D721Med (cell line): Measurements from ENCODE around the gene NECAB2.

Experiments used
- DNase-seq: peaks from one replicate; pipeline ENCODE4 v3.0.0; 2011; ENCODE audit warnings: low spot score; ENCODE audit not compliant: insufficient read length
- FAIRE-seq: peaks from 2 replicates; lab custom pipeline; 2011; peaks lifted over from hg19 to GRCh38; lab: Jason Lieb, UNC
- CTCF ChIP-seq: IDR thresholded peaks from 2 replicates; pipeline ENCODE4 v1.5.1; 2012; ENCODE audit warnings: mild to moderate bottlenecking, control low read depth; ENCODE audit not compliant: insufficient read depth; ENCODE audit errors: missing control alignments

NECAB2 gene

DNA sequence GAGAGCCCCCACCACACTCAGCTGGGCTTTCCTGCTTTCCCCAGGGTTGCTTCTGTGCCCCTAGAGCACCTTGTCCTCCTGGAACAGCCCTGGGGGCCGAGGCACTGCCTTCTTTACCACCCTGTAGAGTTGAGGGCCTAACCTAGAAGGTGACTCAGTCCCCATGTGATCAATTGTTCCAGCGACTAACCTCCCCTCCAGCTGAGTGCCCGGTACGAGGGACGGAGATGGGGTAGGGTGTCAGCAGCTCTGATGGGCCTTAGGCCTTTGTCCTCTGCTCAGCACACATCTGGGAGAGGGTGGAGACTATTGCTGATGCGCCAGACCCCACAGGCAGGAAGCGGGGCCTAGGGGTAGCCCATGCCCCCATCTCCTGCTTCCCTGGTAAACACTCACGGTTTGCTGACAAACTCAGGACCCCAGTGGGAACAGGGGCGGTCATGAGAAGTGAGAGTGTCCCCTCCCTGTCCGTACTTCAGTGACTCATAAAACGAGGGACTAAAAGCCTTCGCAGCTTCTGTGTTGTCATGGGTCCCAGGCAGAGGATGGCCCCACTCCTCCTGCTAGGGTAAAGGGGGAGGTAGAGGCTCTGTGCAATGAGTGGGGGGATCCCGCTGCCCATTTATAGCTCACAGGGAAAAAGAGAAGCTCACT lies 33.1 kb downstream of the NECAB2 start:
- DNase-seq (no peak), FAIRE-seq (no peak)
- TF ChIP-seq CTCF, result no peak

GRCh38 chr16:84001726-84002125 lies 33.7 kb downstream of the NECAB2 start:
- TF ChIP-seq CTCF, result no peak
- no peak for DNase-seq
- FAIRE-seq, result no peak

DNA sequence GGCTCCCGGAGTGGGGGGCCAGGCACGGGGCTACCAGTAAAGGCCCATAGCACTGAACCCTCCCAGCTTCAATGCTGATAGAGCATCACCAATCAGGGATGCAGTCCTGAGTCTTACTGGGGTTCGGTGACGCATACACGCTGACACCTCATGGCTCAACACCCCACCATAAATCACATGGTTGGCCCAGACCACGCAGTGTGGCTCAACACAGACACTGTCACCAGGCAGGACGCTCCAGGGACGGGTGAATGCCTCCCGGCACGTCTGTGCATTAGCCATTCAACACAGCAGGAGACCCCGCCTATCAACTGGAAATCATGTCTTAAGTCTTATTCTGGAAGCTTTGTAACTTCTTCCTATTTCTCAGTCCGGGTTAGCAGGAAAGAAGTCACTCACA lies 35.0 kb downstream of the NECAB2 start:
- FAIRE-seq (no peak), DNase-seq (no peak)
- TF ChIP-seq CTCF, result no peak

DNA sequence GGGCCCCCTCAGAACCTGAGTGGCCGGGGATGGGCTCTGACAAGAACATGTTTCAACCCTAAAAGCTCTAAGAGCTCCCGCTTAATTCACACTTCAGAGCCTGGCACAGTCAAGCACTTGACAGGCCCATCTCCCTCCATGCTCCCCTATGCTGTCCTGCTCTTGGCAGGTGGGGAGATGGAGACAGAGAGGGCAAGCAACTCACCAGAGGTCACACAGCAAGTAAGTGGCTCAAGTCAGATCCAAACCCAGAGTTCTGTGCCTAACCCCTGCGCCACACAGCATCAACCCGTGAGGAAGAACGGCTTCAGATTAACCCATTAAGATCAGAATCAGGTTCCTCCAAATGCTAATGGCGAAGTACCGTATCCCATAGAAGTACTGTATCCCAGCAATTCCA lies 36.4 kb downstream of the NECAB2 start:
- DNase-seq (no peak), FAIRE-seq (no peak)
- TF ChIP-seq CTCF, result no peak

GRCh38 chr16:84005391-84005790 lies 37.3 kb downstream of the NECAB2 start:
- DNase-seq (no peak), FAIRE-seq (no peak)
- TF ChIP-seq CTCF, result no peak

GRCh38 chr16:84007520-84007919 lies 39.5 kb downstream of the NECAB2 start:
- DNase-seq, result no peak
- TF ChIP-seq CTCF, result no peak
- FAIRE-seq, result no peak

GRCh38 chr16:84007965-84008364 lies 39.9 kb downstream of the NECAB2 start:
- no peak for TF ChIP-seq CTCF
- DNase-seq, result no peak
- FAIRE-seq, result no peak
